Activated CD4-positive, alpha-beta T cell treated with anti-CD3 and anti-CD28 coated beads for 36 hours (primary cell): ENCODE data around the gene AFAP1. TPM values are rescaled to one million over a fixed set of nuclear protein-coding genes. Genes with fewer than 3 reads are reported as not detected.

Experiments
- ATAC-seq: fragments of 200-7000 bp; cut with Tn5 transposase; one replicate; pipeline ENCODE4 v1.10.0; 2021; ENCODE audit warnings: mild to moderate bottlenecking, moderate library complexity
- CTCF ChIA-PET: fragments of 350-600 bp; sonication (Branson Sonifier 250); formaldehyde crosslinking; loops from one replicate; lab custom pipeline; 2021; ENCODE audit warnings: antibody characterized with exemption; lab: Charles Lee
- POLR2A ChIA-PET: fragments of 350-600 bp; sonication (Branson Sonifier 250); formaldehyde crosslinking; loops from one replicate; lab custom pipeline; 2021; ENCODE audit warnings: antibody characterized with exemption, inconsistent platforms; lab: Charles Lee
- DNase-seq: peaks from one replicate; pipeline ENCODE4 v3.0.0-alpha.2; 2020
- H3K27ac Mint-ChIP-seq: one replicate; pipeline ENCODE4 v1.8.0; 2021; ENCODE audit warnings: mixed read lengths
- H3K27me3 Mint-ChIP-seq: one replicate; pipeline ENCODE4 v1.8.0; 2021; ENCODE audit warnings: mixed read lengths
- H3K36me3 Mint-ChIP-seq: one replicate; pipeline ENCODE4 v1.8.0; 2021; ENCODE audit warnings: low read depth, mixed read lengths
- H3K4me1 Mint-ChIP-seq: one replicate; pipeline ENCODE4 v1.8.0; 2021; ENCODE audit warnings: mixed read lengths
- H3K4me3 Mint-ChIP-seq: one replicate; pipeline ENCODE4 v1.8.0; 2021; ENCODE audit warnings: mild to moderate bottlenecking, moderate library complexity, mixed read lengths
- H3K9me3 Mint-ChIP-seq: one replicate; pipeline ENCODE4 v1.8.0; 2021; ENCODE audit warnings: low read depth, mixed read lengths
- intact Hi-C, 2 experiments: fragments of 100-400 bp; cut with DNase I in 1 of 2; cut with micrococcal nuclease in 1 of 2; formaldehyde crosslinking; loops; one replicate each; pipeline versions ENCODE4 v1.14.2 to v1.15.1; 2022 to 2024; cut with DNase I, micrococcal nuclease
- total RNA-seq, 2 experiments: library from RNA; stranded (reverse); gene quantifications; one replicate each; pipeline ENCODE4 v1.2.3, GENCODE V29; 2021

AFAP1 gene
- total RNA-seq, 2 experiments from 2014 or later: 27.1 to 27.2 TPM

DNA sequence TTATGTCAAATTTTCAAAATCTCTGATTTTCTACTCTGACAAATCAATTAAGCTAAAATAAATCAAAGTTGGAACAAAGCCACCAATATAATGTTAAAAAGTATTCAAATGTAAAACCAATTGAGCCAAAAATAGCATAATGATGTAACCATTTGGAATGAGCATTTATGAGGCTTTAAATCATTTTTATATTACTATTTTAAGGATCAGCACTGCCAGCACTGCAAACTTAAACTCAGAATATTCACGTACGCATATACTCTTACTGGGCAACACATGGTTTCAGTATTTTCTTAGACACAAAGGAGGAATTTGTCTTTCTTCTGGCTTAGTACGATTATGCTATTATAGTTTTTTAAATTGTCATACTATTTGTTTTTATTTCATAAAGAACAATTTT lies 52.2 kb downstream of the AFAP1 start:
- POLR2A ChIA-PET: no interaction called here
- no peak for ATAC-seq
- intact Hi-C loops: no loop called here
- CTCF ChIA-PET: no interaction called here
- H3K9me3 Mint-ChIP-seq: peaks cover 11% of the 10 kb centered on the region
- H3K4me1 Mint-ChIP-seq: peaks cover 29% of the 10 kb centered on the region
- no peak for DNase-seq
- H3K27me3 Mint-ChIP-seq: peaks cover 2% of the 10 kb centered on the region
- no peak overlapping the region for H3K27ac Mint-ChIP-seq
- peaks cover 5% of the 10 kb centered on the region for H3K36me3 Mint-ChIP-seq
- no peak overlapping the region for H3K4me3 Mint-ChIP-seq

- intact Hi-C loops: no loop called here
- POLR2A ChIA-PET: no interaction called here
- H3K4me3 Mint-ChIP-seq: no peak overlapping the region
- DNase-seq: no peak
- no peak overlapping the region for H3K27ac Mint-ChIP-seq
- H3K36me3 Mint-ChIP-seq: peaks cover 5% of the 10 kb centered on the region
- H3K27me3 Mint-ChIP-seq: peaks cover 2% of the 10 kb centered on the region
- ATAC-seq: no peak
- H3K4me1 Mint-ChIP-seq: peaks cover 32% of the 10 kb centered on the region
- CTCF ChIA-PET: interaction anchor here (1.0 kb wide), 1 partner anchor 11 kb away, joined by 3 read pairs; no protein-coding TSS in a partner anchor
- H3K9me3 Mint-ChIP-seq: peaks cover 11% of the 10 kb centered on the region
Observed at GRCh38 chr4:7886007-7886973, 53.4 kb downstream of the AFAP1 start.

- intact Hi-C loops: no loop called here
- ATAC-seq (no peak), DNase-seq (no peak)
- peaks cover 2% of the 10 kb centered on the region for H3K27me3 Mint-ChIP-seq
- peaks cover 11% of the 10 kb centered on the region for H3K9me3 Mint-ChIP-seq
- H3K36me3 Mint-ChIP-seq: peaks cover 5% of the 10 kb centered on the region
- CTCF ChIA-PET: interaction anchor here (1.0 kb wide), 1 partner anchor 10 kb away, joined by 3 read pairs; no protein-coding TSS in a partner anchor
- H3K4me3 Mint-ChIP-seq: no peak overlapping the region
- H3K27ac Mint-ChIP-seq: no peak overlapping the region
- POLR2A ChIA-PET: no interaction called here
- peaks cover 35% of the 10 kb centered on the region for H3K4me1 Mint-ChIP-seq
Observed at GRCh38 chr4:7885216-7886006, 54.2 kb downstream of the AFAP1 start.

DNA sequence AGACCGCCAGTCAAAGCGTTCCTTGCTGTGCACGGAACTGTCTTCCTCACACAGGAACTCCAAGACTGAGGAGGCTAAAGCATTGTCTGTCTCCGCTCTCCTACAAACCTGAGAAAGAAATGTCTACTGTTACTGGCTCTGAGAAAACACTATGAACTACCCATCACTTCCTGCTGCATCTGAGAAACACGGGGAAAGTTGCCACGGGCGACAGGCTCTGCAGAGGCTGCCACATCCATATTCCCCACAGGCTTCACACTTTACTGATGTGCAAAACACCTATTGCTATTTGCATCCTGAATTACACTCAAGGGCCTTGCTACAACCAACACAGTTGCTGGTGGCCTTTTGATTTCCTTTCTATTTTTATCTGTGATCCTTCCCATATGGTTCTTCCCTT lies 59.0 kb downstream of the AFAP1 start:
- Mint-ChIP-seq H3K9me3 (no peaks in the 10 kb centered on the region), H3K27ac (no peak overlapping the region), H3K4me1 (peaks cover 46% of the 10 kb centered on the region), H3K27me3 (no peaks in the 10 kb centered on the region), H3K36me3 (no peaks in the 10 kb centered on the region), H3K4me3 (no peak overlapping the region)
- CTCF ChIA-PET: interaction anchor here (0.6 kb wide), 1 partner anchor 78 kb away, joined by 3 read pairs; no protein-coding TSS in a partner anchor
- POLR2A ChIA-PET: no interaction called here
- DNase-seq (no peak), ATAC-seq (no peak)
- intact Hi-C loops: no loop called here

DNA sequence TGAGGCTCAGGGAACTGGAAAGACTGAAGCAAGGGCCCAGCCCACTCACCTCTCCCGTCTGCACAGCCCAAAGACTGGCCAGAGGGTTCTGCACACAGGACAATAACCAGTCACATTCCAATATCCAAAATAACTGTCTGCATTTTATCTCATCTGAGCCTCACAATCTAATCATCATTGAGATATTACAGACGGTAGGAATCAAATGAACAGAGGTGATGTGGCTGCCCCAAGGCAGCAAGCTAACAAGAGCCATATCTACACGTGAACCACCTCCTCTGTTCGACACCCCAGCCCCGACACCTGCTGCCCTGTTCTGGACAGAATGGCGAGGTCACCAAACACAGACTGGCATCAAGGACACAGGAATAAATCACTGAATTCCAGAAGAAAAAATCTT lies 60.5 kb downstream of the AFAP1 start:
- ChIA-PET CTCF (no interaction called here), POLR2A (no interaction called here)
- no peak overlapping the region for H3K27ac Mint-ChIP-seq
- DNase-seq (no peak), ATAC-seq (no peak)
- H3K9me3 Mint-ChIP-seq: no peaks in the 10 kb centered on the region
- no peaks in the 10 kb centered on the region for H3K27me3 Mint-ChIP-seq
- intact Hi-C loops: no loop called here
- no peaks in the 10 kb centered on the region for H3K36me3 Mint-ChIP-seq
- peaks cover 46% of the 10 kb centered on the region for H3K4me1 Mint-ChIP-seq
- no peak overlapping the region for H3K4me3 Mint-ChIP-seq

DNA sequence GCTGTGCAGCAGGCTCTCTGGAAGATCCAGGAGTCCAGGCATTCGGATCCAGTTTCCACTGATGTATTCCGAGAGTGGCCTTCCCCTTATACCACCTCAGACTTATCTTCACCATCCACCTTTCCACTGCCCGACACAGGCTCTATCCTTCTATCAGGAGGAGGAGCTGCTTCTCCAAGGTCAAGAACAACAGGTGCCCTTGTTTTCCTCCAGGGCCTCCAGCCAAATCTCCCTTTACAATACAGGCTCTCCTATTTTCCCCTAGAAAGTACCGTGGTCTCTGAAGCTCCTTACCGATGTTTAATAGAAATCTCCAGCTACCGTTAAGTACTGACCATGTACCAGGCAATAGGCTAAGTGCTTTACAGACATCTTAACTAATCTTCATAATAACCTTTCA lies 61.3 kb downstream of the AFAP1 start:
- no peak overlapping the region for H3K4me3 Mint-ChIP-seq
- intact Hi-C loops: no loop called here
- H3K36me3 Mint-ChIP-seq: peaks cover 2% of the 10 kb centered on the region
- CTCF ChIA-PET: interaction anchor here (1.2 to 1.4 kb wide), 2 partner anchors 73 to 110 kb away, joined by 3 to 4 read pairs; no protein-coding TSS in a partner anchor
- no peaks in the 10 kb centered on the region for H3K9me3 Mint-ChIP-seq
- H3K27ac Mint-ChIP-seq: no peak overlapping the region
- ATAC-seq: no peak
- POLR2A ChIA-PET: interaction anchor here (0.6 kb wide), 1 partner anchor 48 kb away, joined by 3 read pairs; no protein-coding TSS in a partner anchor
- H3K27me3 Mint-ChIP-seq: no peaks in the 10 kb centered on the region
- no peak for DNase-seq
- H3K4me1 Mint-ChIP-seq: peaks cover 48% of the 10 kb centered on the region

DNA sequence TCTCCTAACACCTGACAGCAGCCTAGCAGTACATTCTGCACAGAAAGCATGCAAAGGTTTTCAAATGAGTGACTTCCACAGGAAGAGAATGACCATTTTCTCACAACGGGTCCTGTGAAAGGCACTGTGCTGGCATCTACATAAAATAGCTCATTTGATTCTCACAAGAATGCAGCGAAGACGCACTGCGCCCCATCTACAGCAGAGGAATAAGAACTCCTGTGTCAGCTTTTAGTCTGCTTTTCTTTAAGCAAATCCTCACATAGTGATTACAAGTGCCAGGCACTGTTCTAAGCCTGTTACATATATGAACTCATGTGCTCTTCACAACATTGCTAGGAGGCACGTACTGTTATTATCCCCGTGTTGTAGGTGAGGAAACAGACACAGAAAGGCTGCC lies 62.5 kb downstream of the AFAP1 start:
- DNase-seq (no peak), ATAC-seq (no peak)
- ChIA-PET POLR2A (interaction anchor here (0.5 kb wide), 1 partner anchor 14 kb away, joined by 3 read pairs; no protein-coding TSS in a partner anchor), CTCF (interaction anchor here (0.7 to 2.8 kb wide), 10 partner anchors 13 to 111 kb away, joined by 3 to 11 read pairs (median 6); no protein-coding TSS in a partner anchor)
- H3K4me3 Mint-ChIP-seq: peak overlapping the region; percentile 32
- intact Hi-C loops: loop anchor here in 1 of 2 experiments (2.0 kb wide), 1 partner anchor 72 kb away; no protein-coding TSS in a partner anchor
- peaks cover 2% of the 10 kb centered on the region for H3K36me3 Mint-ChIP-seq
- H3K27me3 Mint-ChIP-seq: no peaks in the 10 kb centered on the region
- no peaks in the 10 kb centered on the region for H3K9me3 Mint-ChIP-seq
- peak overlapping the region; percentile 1 for H3K27ac Mint-ChIP-seq
- H3K4me1 Mint-ChIP-seq: peaks cover 43% of the 10 kb centered on the region

DNA sequence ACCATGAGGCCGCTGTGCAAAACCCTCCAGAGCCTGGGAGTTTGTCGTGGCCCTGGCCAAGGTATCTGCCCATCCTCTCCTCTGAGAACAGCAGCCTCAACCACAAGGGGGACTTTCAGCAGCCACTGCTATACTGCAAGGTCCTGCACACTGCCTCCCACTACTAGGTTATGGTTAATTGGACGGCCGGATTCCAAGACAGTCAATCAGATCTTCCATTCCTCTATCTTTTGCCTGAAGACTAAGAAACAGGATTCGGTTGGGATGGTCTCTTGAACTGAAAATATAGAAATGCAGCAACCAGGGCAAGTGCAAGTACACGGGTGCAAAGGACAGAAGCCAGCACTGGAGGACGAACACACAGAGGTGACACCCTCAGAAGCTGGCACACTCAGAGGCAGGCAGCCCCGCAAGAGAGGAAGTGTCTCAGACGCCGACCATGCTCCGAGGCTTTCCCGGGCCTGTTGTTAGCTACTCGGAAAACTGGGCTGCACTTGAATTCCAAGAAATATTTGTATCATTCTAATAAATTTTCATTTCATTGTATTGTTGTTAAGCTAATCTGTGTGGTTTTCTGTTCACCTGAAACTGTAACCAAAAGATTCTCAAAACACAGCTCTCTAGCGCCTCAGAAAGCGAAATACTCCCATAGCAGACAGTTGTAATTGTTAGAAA lies 63.3 kb downstream of the AFAP1 start:
- H3K4me3 Mint-ChIP-seq: peak overlapping the region; percentile 32
- peaks cover 4% of the 10 kb centered on the region for H3K36me3 Mint-ChIP-seq
- no peaks in the 10 kb centered on the region for H3K9me3 Mint-ChIP-seq
- peak; percentile 53 for DNase-seq
- no peaks in the 10 kb centered on the region for H3K27me3 Mint-ChIP-seq
- POLR2A ChIA-PET: interaction anchor here (0.5 kb wide), 1 partner anchor 15 kb away, joined by 3 read pairs; no protein-coding TSS in a partner anchor
- H3K4me1 Mint-ChIP-seq: peaks cover 40% of the 10 kb centered on the region
- intact Hi-C loops: loop anchor here in 1 of 2 experiments (2.0 kb wide), 1 partner anchor 72 kb away; no protein-coding TSS in a partner anchor
- peak; percentile 75 for ATAC-seq
- CTCF ChIA-PET: interaction anchor here (0.7 to 2.8 kb wide), 14 partner anchors 8 to 110 kb away, joined by 3 to 11 read pairs (median 4); no protein-coding TSS in a partner anchor
- peak overlapping the region; percentile 77 for H3K27ac Mint-ChIP-seq

- H3K36me3 Mint-ChIP-seq: peaks cover 4% of the 10 kb centered on the region
- intact Hi-C loops: no loop called here
- no peaks in the 10 kb centered on the region for H3K9me3 Mint-ChIP-seq
- no peaks in the 10 kb centered on the region for H3K27me3 Mint-ChIP-seq
- DNase-seq (no peak), ATAC-seq (no peak)
- no peak overlapping the region for H3K4me3 Mint-ChIP-seq
- H3K27ac Mint-ChIP-seq: no peak overlapping the region
- H3K4me1 Mint-ChIP-seq: peaks cover 30% of the 10 kb centered on the region
- ChIA-PET CTCF (interaction anchor here (0.7 to 2.8 kb wide), 4 partner anchors 10 to 1829 kb away, joined by 3 to 11 read pairs (median 4); no protein-coding TSS in a partner anchor), POLR2A (no interaction called here)
Observed at GRCh38 chr4:7874838-7875237, 64.8 kb downstream of the AFAP1 start.

DNA sequence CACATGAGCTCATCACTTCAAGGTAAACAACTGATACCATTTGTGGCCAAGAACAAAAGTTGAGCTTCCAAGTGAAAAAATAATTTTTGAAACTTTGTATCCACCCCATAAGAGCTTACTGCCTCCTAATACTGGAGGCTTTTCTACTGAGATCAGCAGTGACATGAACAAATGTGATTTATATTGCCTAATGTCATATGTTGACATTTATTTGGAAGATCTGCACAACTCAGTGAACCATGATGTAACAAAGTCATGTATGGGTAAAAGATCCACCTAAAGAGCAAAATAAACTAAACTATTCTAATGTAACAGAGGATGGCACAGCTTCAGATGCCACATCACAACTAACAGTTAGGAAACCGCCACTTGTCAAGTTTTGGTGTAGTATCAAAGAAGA lies 65.8 kb downstream of the AFAP1 start:
- intact Hi-C loops: no loop called here
- DNase-seq (no peak), ATAC-seq (no peak)
- H3K36me3 Mint-ChIP-seq: peaks cover 8% of the 10 kb centered on the region
- no peak overlapping the region for H3K4me3 Mint-ChIP-seq
- H3K27me3 Mint-ChIP-seq: no peaks in the 10 kb centered on the region
- ChIA-PET CTCF (interaction anchor here (0.6 to 1.1 kb wide), 3 partner anchors 23 to 116 kb away, joined by 3 to 5 read pairs (median 3); no protein-coding TSS in a partner anchor), POLR2A (interaction anchor here (0.6 kb wide), 1 partner anchor 10 kb away, joined by 3 read pairs; no protein-coding TSS in a partner anchor)
- no peak overlapping the region for H3K27ac Mint-ChIP-seq
- H3K9me3 Mint-ChIP-seq: no peaks in the 10 kb centered on the region
- peaks cover 33% of the 10 kb centered on the region for H3K4me1 Mint-ChIP-seq
